KOPT-K1 (cell line): ENCODE results near the gene RNF123.

Source experiments
- H3K27ac ChIP-seq: fragments of 200-600 bp; sonication (generic); 2 replicates; pipeline ENCODE4 v1.5.1; 2016; ENCODE audit warnings: antibody characterized with exemption, mild to moderate bottlenecking, low read depth, low read length; ENCODE audit not compliant: poor library complexity, severe bottlenecking
- H3K36me3 ChIP-seq: fragments of 200-600 bp; sonication (generic); 2 replicates; pipeline ENCODE4 v1.5.1; 2017; ENCODE audit warnings: antibody characterized with exemption, mild to moderate bottlenecking, low read length, moderate library complexity; ENCODE audit not compliant: insufficient read depth
- H3K9me3 ChIP-seq: fragments of 200-600 bp; sonication (generic); 2 replicates; pipeline ENCODE4 v1.5.1; 2017; ENCODE audit warnings: antibody characterized with exemption, low read length, mild to moderate bottlenecking; ENCODE audit not compliant: insufficient read depth, poor library complexity, severe bottlenecking

Gene RNF123

GRCh38 chr3:49667701-49668413 is 21.5 kb upstream of the RNF123 start:
- Histone ChIP-seq H3K36me3 (no peaks in the 10 kb centered on the region), H3K9me3 (no peaks in the 10 kb centered on the region), H3K27ac (no peak overlapping the region)

GRCh38 chr3:49668414-49668797 is 21.0 kb upstream of the RNF123 start:
- Histone ChIP-seq H3K36me3 (no peaks in the 10 kb centered on the region), H3K27ac (no peak overlapping the region), H3K9me3 (no peaks in the 10 kb centered on the region)

- H3K9me3 ChIP-seq = no peaks in the 10 kb centered on the region
- H3K36me3 ChIP-seq = no peaks in the 10 kb centered on the region
- H3K27ac ChIP-seq = no peak overlapping the region
Observed at GRCh38 chr3:49668861-49669260, 20.5 kb upstream of the RNF123 start.

- H3K27ac ChIP-seq = no peak overlapping the region
- H3K36me3 ChIP-seq = no peaks in the 10 kb centered on the region
- no peaks in the 10 kb centered on the region for H3K9me3 ChIP-seq
Observed at GRCh38 chr3:49669352-49669751, 20.0 kb upstream of the RNF123 start.

- no peaks in the 10 kb centered on the region for H3K9me3 ChIP-seq
- no peak overlapping the region for H3K27ac ChIP-seq
- peaks cover 5% of the 10 kb centered on the region for H3K36me3 ChIP-seq
Observed at GRCh38 chr3:49670940-49671290, 18.4 kb upstream of the RNF123 start.

GRCh38 chr3:49671291-49672288 is 17.8 kb upstream of the RNF123 start:
- no peak overlapping the region for H3K27ac ChIP-seq
- no peaks in the 10 kb centered on the region for H3K9me3 ChIP-seq
- H3K36me3 ChIP-seq = peaks cover 12% of the 10 kb centered on the region

GRCh38 chr3:49673121-49673714 is 16.1 kb upstream of the RNF123 start:
- Histone ChIP-seq H3K27ac (peak overlapping the region; percentile 95), H3K9me3 (no peaks in the 10 kb centered on the region), H3K36me3 (peaks cover 29% of the 10 kb centered on the region)

- Histone ChIP-seq H3K27ac (peak within 1 kb of the TSS; percentile 95), H3K36me3 (peaks cover 35% of the 10 kb centered on the region), H3K9me3 (no peaks in the 10 kb centered on the region)
Observed at GRCh38 chr3:49673715-49674496, 15.5 kb upstream of the RNF123 start, which contains the start of gene APEH. Gene APEH (plus strand): TSS chr3:49674351. CDS start chr3:49674402, 51 bp downstream.

GRCh38 chr3:49674497-49674983 is 14.8 kb upstream of the RNF123 start:
- no peaks in the 10 kb centered on the region for H3K9me3 ChIP-seq
- peaks cover 42% of the 10 kb centered on the region for H3K36me3 ChIP-seq
- peak overlapping the region; percentile 95 for H3K27ac ChIP-seq

GRCh38 chr3:49675912-49676311 is 13.4 kb upstream of the RNF123 start:
- Histone ChIP-seq H3K36me3 (peaks cover 55% of the 10 kb centered on the region), H3K27ac (peak overlapping the region; percentile 2), H3K9me3 (no peaks in the 10 kb centered on the region)

- Histone ChIP-seq H3K36me3 (peaks cover 89% of the 10 kb centered on the region), H3K9me3 (no peaks in the 10 kb centered on the region), H3K27ac (no peak overlapping the region)
Observed at GRCh38 chr3:49680493-49681231, 8.7 kb upstream of the RNF123 start.

GRCh38 chr3:49681232-49681522 is 8.2 kb upstream of the RNF123 start:
- no peaks in the 10 kb centered on the region for H3K9me3 ChIP-seq
- H3K36me3 ChIP-seq = peaks cover 84% of the 10 kb centered on the region
- no peak overlapping the region for H3K27ac ChIP-seq

- Histone ChIP-seq H3K27ac (no peak overlapping the region), H3K36me3 (peaks cover 80% of the 10 kb centered on the region), H3K9me3 (no peaks in the 10 kb centered on the region)
Observed at GRCh38 chr3:49681543-49681942, 7.8 kb upstream of the RNF123 start.

- no peak overlapping the region for H3K27ac ChIP-seq
- no peaks in the 10 kb centered on the region for H3K9me3 ChIP-seq
- peaks cover 64% of the 10 kb centered on the region for H3K36me3 ChIP-seq
Observed at GRCh38 chr3:49683162-49683561, 6.2 kb upstream of the RNF123 start.
